NCI-H2196 (cell line): ENCODE data around the gene PLK4.
"Not testable (repeated sequence)": the region's sequence is repeated elsewhere in the genome, so short reads cannot be mapped to it uniquely, and the experiment has no call there.

Source experiments
- DNase-seq: peaks from one replicate; lab custom pipeline; 2025; ENCODE audit not compliant: unreplicated experiment; lab: John Stamatoyannopoulos, UW

PLK4 gene

GRCh38 chr4:127905029-127905428 is 24.3 kb downstream of the PLK4 start:
- no peak for DNase-seq

GRCh38 chr4:127916512-127916911 is 35.8 kb downstream of the PLK4 start:
- DNase-seq, result no peak

GRCh38 chr4:127917151-127917550 is 36.5 kb downstream of the PLK4 start:
- no peak for DNase-seq

GRCh38 chr4:127920521-127920920 is 39.8 kb downstream of the PLK4 start:
- no peak for DNase-seq

- no peak for DNase-seq
These were observed 41.5 kb downstream of the PLK4 start for GRCh38 chr4:127922226-127922625.

GRCh38 chr4:127925720-127926119 is 45.0 kb downstream of the PLK4 start:
- not testable (repeated sequence) for DNase-seq

- DNase-seq, result no peak
These were observed 49.5 kb downstream of the PLK4 start for GRCh38 chr4:127930175-127930574.

GRCh38 chr4:127931836-127932235 is 51.1 kb downstream of the PLK4 start:
- DNase-seq, result not testable (repeated sequence)

GRCh38 chr4:127936974-127937373 is 56.3 kb downstream of the PLK4 start:
- DNase-seq, result no peak
